HepG2 (cell line): ENCODE results near the gene ARHGEF12. TPM values are rescaled to one million over a fixed set of nuclear protein-coding genes. Genes with fewer than 3 reads are reported as not detected.
A peak's percentile ranks its signal among the peaks of the same experiment; 100 is the strongest.

ENCODE experiments used
- ARNT ChIP-seq: fragments of 450-650 bp; IDR thresholded peaks from 2 replicates; pipeline ENCODE4 v1.6.1; 2017
- BHLHE40 ChIP-seq: IDR thresholded peaks from 2 replicates; pipeline ENCODE4 v1.6.1; 2011; ENCODE audit warnings: low read length, improper control_type of control experiment
- BRD4 ChIP-seq: sonication (generic); formaldehyde crosslinking; IDR thresholded peaks from 2 replicates; pipeline ENCODE4 v1.4.0; 2020; ENCODE audit warnings: missing genetic modification reagents
- CBX1 ChIP-seq: IDR thresholded peaks from one replicate; pipeline ENCODE4 v1.6.1; 2016; ENCODE audit warnings: antibody characterized with exemption, low read depth
- GZF1 ChIP-seq: sonication (generic); formaldehyde crosslinking; IDR thresholded peaks from 2 replicates; pipeline ENCODE4 v1.5.1; 2020; ENCODE audit warnings: mild to moderate bottlenecking, missing genetic modification reagents
- HNF4G ChIP-seq, 2 experiments: sonication (generic) in 1 of 2; formaldehyde crosslinking in 1 of 2; IDR thresholded peaks; 2 replicates each; pipeline versions ENCODE4 v1.4.0 to v1.6.1; 2011 to 2020; ENCODE audit warnings: borderline replicate concordance in 2 of 2, low read depth in 2 of 2, mild to moderate bottlenecking in 2 of 2, low read length in 1 of 2, missing genetic modification reagents in 1 of 2, moderate library complexity in 1 of 2
- KLF12 ChIP-seq: sonication (generic); formaldehyde crosslinking; IDR thresholded peaks from 2 replicates; pipeline ENCODE4 v1.4.0; 2020; ENCODE audit warnings: missing genetic modification reagents, borderline replicate concordance
- MED13 ChIP-seq: sonication (generic); formaldehyde crosslinking; IDR thresholded peaks from 2 replicates; pipeline ENCODE4 v1.5.0; 2020; ENCODE audit warnings: missing genetic modification reagents
- MLLT10 ChIP-seq: sonication (generic); formaldehyde crosslinking; IDR thresholded peaks from 2 replicates; pipeline ENCODE4 v1.4.0; 2020; ENCODE audit warnings: missing genetic modification reagents
- MYNN ChIP-seq: sonication (generic); formaldehyde crosslinking; IDR thresholded peaks from 2 replicates; pipeline ENCODE4 v1.4.0; 2020; ENCODE audit warnings: mild to moderate bottlenecking, low read depth, missing genetic modification reagents
- SMAD9 ChIP-seq: sonication (generic); formaldehyde crosslinking; IDR thresholded peaks from 2 replicates; pipeline ENCODE4 v1.5.1; 2020; ENCODE audit warnings: mild to moderate bottlenecking, missing genetic modification reagents
- THAP11 ChIP-seq: IDR thresholded peaks from 2 replicates; pipeline ENCODE4 v1.6.1; 2016; ENCODE audit warnings: missing biosample characterization, missing genetic modification reagents
- WIZ ChIP-seq: sonication (generic); formaldehyde crosslinking; IDR thresholded peaks from 2 replicates; pipeline ENCODE4 v1.5.1; 2020; ENCODE audit warnings: mild to moderate bottlenecking, missing genetic modification reagents
- ZBTB44 ChIP-seq: sonication (generic); formaldehyde crosslinking; IDR thresholded peaks from 2 replicates; pipeline ENCODE4 v1.4.0; 2020; ENCODE audit warnings: missing genetic modification reagents
- ZNF460 ChIP-seq: sonication (generic); formaldehyde crosslinking; IDR thresholded peaks from 2 replicates; pipeline ENCODE4 v1.5.1; 2020; ENCODE audit warnings: missing genetic modification reagents, mild to moderate bottlenecking, borderline replicate concordance
- ZNF589 ChIP-seq: sonication (generic); formaldehyde crosslinking; conservative IDR thresholded peaks from 2 replicates; pipeline ENCODE4 v1.8.0; 2022; ENCODE audit warnings: mild to moderate bottlenecking, moderate library complexity, missing genetic modification reagents
- ZNF747 ChIP-seq: sonication (generic); formaldehyde crosslinking; IDR thresholded peaks from 2 replicates; pipeline ENCODE4 v1.8.1; 2023; ENCODE audit warnings: missing genetic modification reagents, mild to moderate bottlenecking, borderline replicate concordance
- ZNF773 ChIP-seq: sonication (generic); formaldehyde crosslinking; IDR thresholded peaks from 2 replicates; pipeline ENCODE4 v1.4.0; 2020; ENCODE audit warnings: missing genetic modification reagents, borderline replicate concordance
- ZNF841 ChIP-seq: sonication (generic); formaldehyde crosslinking; IDR thresholded peaks from 2 replicates; pipeline ENCODE4 v1.8.1; 2023; ENCODE audit warnings: missing genetic modification reagents, borderline replicate concordance
- ZSCAN31 ChIP-seq: sonication (generic); formaldehyde crosslinking; IDR thresholded peaks from 2 replicates; pipeline ENCODE4 v1.5.0; 2020; ENCODE audit warnings: low read depth, mild to moderate bottlenecking, missing genetic modification reagents
- polyA plus RNA-seq, 8 experiments: library from polyadenylated mRNA; depleted of rRNA in 3 of 8; stranded (reverse) in 7 of 8; unstranded in 1 of 8; fragments of >200 nt; fragmentation: Illumina TruSeq in 4 of 8; extraction: Trizol in 4 of 8; gene quantifications; 2 replicates each; pipeline versions ENCODE4 v1.2.1 to v1.2.3, GENCODE V29; 2011 to 2016; ENCODE audit warnings: low read depth in 4 of 8, missing spikeins in 1 of 8, mixed read lengths in 1 of 8; ENCODE audit not compliant: insufficient read depth in 1 of 8
- total RNA-seq, 5 experiments: library from RNA; depleted of rRNA; stranded (reverse); fragments of >200 nt; fragmentation: Illumina TruSeq; extraction: Trizol; gene quantifications; 2 replicates each; pipeline ENCODE4 v1.2.3, GENCODE V29; 2016; ENCODE audit warnings: low read depth in 1 of 5
- TF ChIP-seq, protein P1 (sequence below): sonication (generic); formaldehyde crosslinking; IDR thresholded peaks from 2 replicates; pipeline ENCODE4 v1.5.0; 2020; ENCODE audit warnings: mild to moderate bottlenecking, missing genetic modification reagents, borderline replicate concordance
- TF ChIP-seq, protein P2 (sequence below): IDR thresholded peaks from 2 replicates; pipeline ENCODE4 v1.6.1; 2016; ENCODE audit warnings: low read depth, borderline replicate concordance
- TF ChIP-seq, protein P3 (sequence below): sonication (generic); formaldehyde crosslinking; IDR thresholded peaks from 2 replicates; pipeline ENCODE4 v1.4.0; 2020; ENCODE audit warnings: missing genetic modification reagents

The ARHGEF12 gene
- total and polyA plus RNA-seq, 2 of the 13 experiments (the other 11 are each of a cell fraction or from before 2014, with no cell fraction given): 17.9 to 54.4 TPM

- TF ChIP-seq ZNF841 (CRISPR knock-in tag) (0 out of 2 replicates have a peak, but pooled peaks have one; percentile 14), SMAD9 (no peak), ZBTB44 (CRISPR knock-in tag) (no peak), GZF1 (CRISPR knock-in tag) (no peak), HNF4G (IDR thresholded peaks at IDR 0.05; ENCODE audit: borderline replicate concordance, low read depth, low read length) (no peak), HNF4G (CRISPR knock-in tag; IDR thresholded peaks at IDR 0.05; ENCODE audit: borderline replicate concordance, low read depth) (no peak; the same call in 1 of the 2 replicates), ZNF589 (peak; percentile 44; the same call in 1 of the 2 replicates), THAP11 (no peak), BHLHE40 (no peak), MYNN (peak; percentile 24; the same call in 1 of the 2 replicates), BRD4 (CRISPR knock-in tag) (no peak), CBX1 (no peak), WIZ (CRISPR knock-in tag) (no peak), KLF12 (CRISPR knock-in tag) (no peak), ZSCAN31 (CRISPR knock-in tag) (peak; percentile 26), ZNF460 (CRISPR knock-in tag) (no peak), ZNF773 (CRISPR knock-in tag) (no peak), MED13 (CRISPR knock-in tag) (no peak), ZNF747 (CRISPR knock-in tag) (no peak), ARNT (no peak), MLLT10 (no peak)
- TF ChIP-seq, protein P1, sequence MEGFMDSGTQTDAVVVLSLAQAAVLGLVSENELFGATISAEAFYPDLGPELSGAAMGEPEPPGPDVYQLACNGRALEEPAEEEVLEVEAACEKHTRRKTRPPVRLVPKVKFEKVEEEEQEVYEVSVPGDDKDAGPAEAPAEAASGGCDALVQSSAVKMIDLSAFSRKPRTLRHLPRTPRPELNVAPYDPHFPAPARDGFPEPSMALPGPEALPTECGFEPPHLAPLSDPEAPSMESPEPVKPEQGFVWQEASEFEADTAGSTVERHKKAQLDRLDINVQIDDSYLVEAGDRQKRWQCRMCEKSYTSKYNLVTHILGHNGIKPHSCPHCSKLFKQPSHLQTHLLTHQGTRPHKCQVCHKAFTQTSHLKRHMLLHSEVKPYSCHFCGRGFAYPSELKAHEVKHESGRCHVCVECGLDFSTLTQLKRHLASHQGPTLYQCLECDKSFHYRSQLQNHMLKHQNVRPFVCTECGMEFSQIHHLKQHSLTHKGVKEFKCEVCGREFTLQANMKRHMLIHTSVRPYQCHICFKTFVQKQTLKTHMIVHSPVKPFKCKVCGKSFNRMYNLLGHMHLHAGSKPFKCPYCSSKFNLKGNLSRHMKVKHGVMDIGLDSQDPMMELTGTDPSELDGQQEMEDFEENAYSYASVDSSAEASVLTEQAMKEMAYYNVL: no peak
- TF ChIP-seq, protein P2, sequence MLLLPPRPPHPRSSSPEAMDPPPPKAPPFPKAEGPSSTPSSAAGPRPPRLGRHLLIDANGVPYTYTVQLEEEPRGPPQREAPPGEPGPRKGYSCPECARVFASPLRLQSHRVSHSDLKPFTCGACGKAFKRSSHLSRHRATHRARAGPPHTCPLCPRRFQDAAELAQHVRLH (CRISPR knock-in tag): no peak
- TF ChIP-seq, protein P3, sequence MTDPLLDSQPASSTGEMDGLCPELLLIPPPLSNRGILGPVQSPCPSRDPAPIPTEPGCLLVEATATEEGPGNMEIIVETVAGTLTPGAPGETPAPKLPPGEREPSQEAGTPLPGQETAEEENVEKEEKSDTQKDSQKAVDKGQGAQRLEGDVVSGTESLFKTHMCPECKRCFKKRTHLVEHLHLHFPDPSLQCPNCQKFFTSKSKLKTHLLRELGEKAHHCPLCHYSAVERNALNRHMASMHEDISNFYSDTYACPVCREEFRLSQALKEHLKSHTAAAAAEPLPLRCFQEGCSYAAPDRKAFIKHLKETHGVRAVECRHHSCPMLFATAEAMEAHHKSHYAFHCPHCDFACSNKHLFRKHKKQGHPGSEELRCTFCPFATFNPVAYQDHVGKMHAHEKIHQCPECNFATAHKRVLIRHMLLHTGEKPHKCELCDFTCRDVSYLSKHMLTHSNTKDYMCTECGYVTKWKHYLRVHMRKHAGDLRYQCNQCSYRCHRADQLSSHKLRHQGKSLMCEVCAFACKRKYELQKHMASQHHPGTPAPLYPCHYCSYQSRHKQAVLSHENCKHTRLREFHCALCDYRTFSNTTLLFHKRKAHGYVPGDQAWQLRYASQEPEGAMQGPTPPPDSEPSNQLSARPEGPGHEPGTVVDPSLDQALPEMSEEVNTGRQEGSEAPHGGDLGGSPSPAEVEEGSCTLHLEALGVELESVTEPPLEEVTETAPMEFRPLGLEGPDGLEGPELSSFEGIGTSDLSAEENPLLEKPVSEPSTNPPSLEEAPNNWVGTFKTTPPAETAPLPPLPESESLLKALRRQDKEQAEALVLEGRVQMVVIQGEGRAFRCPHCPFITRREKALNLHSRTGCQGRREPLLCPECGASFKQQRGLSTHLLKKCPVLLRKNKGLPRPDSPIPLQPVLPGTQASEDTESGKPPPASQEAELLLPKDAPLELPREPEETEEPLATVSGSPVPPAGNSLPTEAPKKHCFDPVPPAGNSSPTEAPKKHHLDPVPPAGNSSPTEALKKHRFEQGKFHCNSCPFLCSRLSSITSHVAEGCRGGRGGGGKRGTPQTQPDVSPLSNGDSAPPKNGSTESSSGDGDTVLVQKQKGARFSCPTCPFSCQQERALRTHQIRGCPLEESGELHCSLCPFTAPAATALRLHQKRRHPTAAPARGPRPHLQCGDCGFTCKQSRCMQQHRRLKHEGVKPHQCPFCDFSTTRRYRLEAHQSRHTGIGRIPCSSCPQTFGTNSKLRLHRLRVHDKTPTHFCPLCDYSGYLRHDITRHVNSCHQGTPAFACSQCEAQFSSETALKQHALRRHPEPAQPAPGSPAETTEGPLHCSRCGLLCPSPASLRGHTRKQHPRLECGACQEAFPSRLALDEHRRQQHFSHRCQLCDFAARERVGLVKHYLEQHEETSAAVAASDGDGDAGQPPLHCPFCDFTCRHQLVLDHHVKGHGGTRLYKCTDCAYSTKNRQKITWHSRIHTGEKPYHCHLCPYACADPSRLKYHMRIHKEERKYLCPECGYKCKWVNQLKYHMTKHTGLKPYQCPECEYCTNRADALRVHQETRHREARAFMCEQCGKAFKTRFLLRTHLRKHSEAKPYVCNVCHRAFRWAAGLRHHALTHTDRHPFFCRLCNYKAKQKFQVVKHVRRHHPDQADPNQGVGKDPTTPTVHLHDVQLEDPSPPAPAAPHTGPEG (CRISPR knock-in tag): no peak
These were observed 681 bp upstream of the ARHGEF12 start (continued) for GRCh38 chr11:120335556-120335907.
